HG03571 (cell line): ENCODE results near the gene IGSF9.
"Not testable (repeated sequence)": the region's sequence is repeated elsewhere in the genome, so short reads cannot be mapped to it uniquely, and the experiment has no call there.

ENCODE experiments used
- ATAC-seq: cut with Tn5 transposase; IDR thresholded peaks from one replicate; pipeline ENCODE4 v1.9.1; 2021; ENCODE audit not compliant: unreplicated experiment

IGSF9 gene

GRCh38 chr1:159900086-159900680, 45.2 kb downstream of the IGSF9 start, which contains the start of gene CFAP45:
Gene CFAP45 (minus strand): TSS chr1:159900165. CDS start chr1:159900098, 67 bp downstream.
- ATAC-seq: no peak

- not testable (repeated sequence) for ATAC-seq
Measured at GRCh38 chr1:159899634-159900033, 45.8 kb downstream of the IGSF9 start.

GRCh38 chr1:159898527-159898926, 46.9 kb downstream of the IGSF9 start:
- ATAC-seq: no peak

- no peak for ATAC-seq
Measured at GRCh38 chr1:159897962-159898361, 47.5 kb downstream of the IGSF9 start.

- no peak for ATAC-seq
Measured at GRCh38 chr1:159896546-159896930, 48.9 kb downstream of the IGSF9 start.

- ATAC-seq: no peak
Measured at GRCh38 chr1:159895836-159896545, 49.4 kb downstream of the IGSF9 start.

- ATAC-seq: no peak
Measured at GRCh38 chr1:159895286-159895685, 50.1 kb downstream of the IGSF9 start.

GRCh38 chr1:159892944-159893343, 52.5 kb downstream of the IGSF9 start:
- no peak for ATAC-seq

GRCh38 chr1:159891275-159892157, 53.9 kb downstream of the IGSF9 start:
- peak; percentile 68 for ATAC-seq

- no peak for ATAC-seq
Measured at GRCh38 chr1:159890390-159890789, 55.0 kb downstream of the IGSF9 start.

GRCh38 chr1:159889821-159890252, 55.6 kb downstream of the IGSF9 start:
- ATAC-seq: peak; percentile 92

GRCh38 chr1:159889202-159889601, 56.2 kb downstream of the IGSF9 start:
- ATAC-seq: no peak

- no peak for ATAC-seq
Measured at GRCh38 chr1:159884296-159884695, 61.1 kb downstream of the IGSF9 start.

- no peak for ATAC-seq
Measured at GRCh38 chr1:159883134-159883533, 62.3 kb downstream of the IGSF9 start.

- ATAC-seq: no peak
Measured at GRCh38 chr1:159882527-159882862, 62.9 kb downstream of the IGSF9 start.

- ATAC-seq: no peak
Measured at GRCh38 chr1:159881622-159882526, 63.5 kb downstream of the IGSF9 start.

GRCh38 chr1:159880430-159880829, 65.0 kb downstream of the IGSF9 start:
- no peak for ATAC-seq

- ATAC-seq: no peak
Measured at GRCh38 chr1:159879977-159880376, 65.4 kb downstream of the IGSF9 start.

- ATAC-seq: no peak
Measured at GRCh38 chr1:159879136-159879535, 66.3 kb downstream of the IGSF9 start.

- no peak for ATAC-seq
Measured at GRCh38 chr1:159877695-159878444, 67.5 kb downstream of the IGSF9 start.
